Measurements from ENCODE around the gene FEZ2. TPM values are rescaled to one million over a fixed set of nuclear protein-coding genes. Genes with fewer than 3 reads are reported as not detected.

FEZ2 gene
- total and polyA plus RNA-seq, 9 of the 15 experiments (the other 6 are each of a cell fraction or from before 2014, with no cell fraction given), result 9.9 to 35.5 (median 20.1) TPM

DNA sequence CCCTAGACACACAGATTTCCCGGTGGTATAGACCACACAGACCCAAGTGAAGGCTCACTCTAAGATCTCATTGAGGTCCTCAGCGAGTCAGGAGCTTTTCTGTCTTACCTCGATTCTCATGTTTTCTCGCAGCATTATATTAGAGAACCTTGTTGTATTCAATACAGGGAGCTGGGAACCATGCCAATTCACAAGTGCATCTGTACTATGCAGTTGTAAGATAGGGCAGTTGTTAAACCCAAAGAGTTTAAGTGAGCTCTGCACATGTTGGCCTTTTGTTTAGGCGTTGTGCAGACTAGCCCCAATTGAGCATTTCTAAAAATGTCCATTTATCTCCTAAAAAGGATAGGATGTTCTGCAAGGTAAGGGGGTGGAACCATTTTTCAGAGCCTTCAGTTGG, 59.6 kb downstream of the FEZ2 start:
- no peak overlapping the region for H3K4me2 ChIP-seq (ENCODE audit: insufficient read depth, low read length)
- H3K4me3 ChIP-seq, result no peak overlapping the region
- peaks cover 0 to 4% of the 10 kb centered on the region in 2 experiments; a peak in 1 of 5 replicates for H3K27me3 ChIP-seq (ENCODE audit: control insufficient read depth in 2 of 2, insufficient read depth in 2 of 2, low read length in 2 of 2)
- FAIRE-seq, result peak; percentile 79
- ChIA-PET CTCF (ENCODE audit: low intra/inter-chr PET ratio) (no interaction called here), POLR2A (interaction anchor here (1.1 to 1.5 kb wide), 2 partner anchors 10 to 15 kb away, joined by 3 to 4 read pairs; no protein-coding TSS in a partner anchor)
- no peaks in the 10 kb centered on the region for H3K79me2 ChIP-seq (ENCODE audit: control insufficient read depth, insufficient read depth, low read length)
- no peaks in the 10 kb centered on the region for H3K9me3 ChIP-seq (replicated peaks; ENCODE audit: control insufficient read depth, insufficient read depth, low read depth, low read length)
- H2AFZ ChIP-seq (ENCODE audit: low read depth, low read length), result no peak overlapping the region
- no peaks in the 10 kb centered on the region for H3K36me3 ChIP-seq (ENCODE audit: control insufficient read depth, insufficient read depth, low read length)
- H4K20me1 ChIP-seq (replicated peaks; ENCODE audit: control insufficient read depth, insufficient read depth, low read length), result no peaks in the 10 kb centered on the region
- H3K9ac ChIP-seq (ENCODE audit: insufficient read depth in 1 of 2, low read depth in 2 of 2, low read length in 2 of 2), result no peak overlapping the region
- peak; percentile 77 for ATAC-seq
- intact Hi-C loops (cut with micrococcal nuclease), result no loop called here
- in situ Hi-C loops (cut with MboI), result no loop called here
- 0% methylated on average over 5 of the region's 5 CpGs for WGBS (ENCODE audit: insufficient coverage, low coverage, missing lambda C conversion rate)
- no TSS peak for BruUV-seq (replicated peaks)
- peaks cover 7 to 23% of the 10 kb centered on the region in 2 experiments; a peak in 4 of 5 replicates for H3K4me1 ChIP-seq (replicated peaks in 1 of 2; ENCODE audit: control insufficient read depth in 2 of 2, insufficient read depth in 2 of 2, low read length in 2 of 2)
- no peak overlapping the region for H3K27ac ChIP-seq (ENCODE audit: extremely low read depth, low read depth, low read length)
- peak in 2 of 4 experiments; percentile 36 to 57 for DNase-seq (ENCODE audit: extremely low read depth in 1 of 4, low spot score in 3 of 4)
- no peaks in the 10 kb centered on the region for H3K9me1 ChIP-seq (ENCODE audit: control insufficient read depth, insufficient read depth, low read length)
- TF ChIP-seq TAL1 (IDR thresholded peaks at IDR 0.05) (peak; percentile 43), MBD1 (CRISPR knock-in tag; IDR thresholded peaks at IDR 0.05) (no peak), ARID1B (IDR thresholded peaks at IDR 0.05) (0 out of 2 replicates have a peak, but pooled peaks have one; percentile 16), ZHX1 (conservative IDR thresholded peaks at IDR 0.05; ENCODE audit: low read length) (no peak), CHCHD3 (CRISPR knock-in tag; IDR thresholded peaks at IDR 0.05) (no peak), ZNF644 (tag; IDR thresholded peaks at IDR 0.05; ENCODE audit: low read depth) (no peak), NFIC (IDR thresholded peaks at IDR 0.05) (peak; percentile 80), ARNT (IDR thresholded peaks at IDR 0.05) (no peak), CBFA2T2 (conservative IDR thresholded peaks at IDR 0.05) (0 out of 2 replicates have a peak, but pooled peaks have one; percentile 19), OTX1 (CRISPR knock-in tag; IDR thresholded peaks at IDR 0.05) (no peak), HMG20A (CRISPR knock-in tag; conservative IDR thresholded peaks at IDR 0.05) (no peak), TCF3 (CRISPR knock-in tag; IDR thresholded peaks at IDR 0.05) (peak; percentile 70), TEAD4 (IDR thresholded peaks at IDR 0.05; ENCODE audit: low read length) (peak; percentile 61), TEAD4 (CRISPR knock-in tag; IDR thresholded peaks at IDR 0.05; ENCODE audit: borderline replicate concordance) (no peak), CBFA2T3 (IDR thresholded peaks at IDR 0.05) (peak; percentile 50), NR2C2 (CRISPR knock-in tag; IDR thresholded peaks at IDR 0.05) (no peak), NR2C2 (tag; IDR thresholded peaks at IDR 0.05) (no peak), GTF2E2 (tag; IDR thresholded peaks at IDR 0.05) (no peak), SOX6 (IDR thresholded peaks at IDR 0.05) (peak; percentile 50; the same call in 1 of the 2 replicates)
- TF ChIP-seq, protein P1, sequence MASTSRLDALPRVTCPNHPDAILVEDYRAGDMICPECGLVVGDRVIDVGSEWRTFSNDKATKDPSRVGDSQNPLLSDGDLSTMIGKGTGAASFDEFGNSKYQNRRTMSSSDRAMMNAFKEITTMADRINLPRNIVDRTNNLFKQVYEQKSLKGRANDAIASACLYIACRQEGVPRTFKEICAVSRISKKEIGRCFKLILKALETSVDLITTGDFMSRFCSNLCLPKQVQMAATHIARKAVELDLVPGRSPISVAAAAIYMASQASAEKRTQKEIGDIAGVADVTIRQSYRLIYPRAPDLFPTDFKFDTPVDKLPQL (IDR thresholded peaks at IDR 0.05; ENCODE audit: extremely low read depth, insufficient read length), result no peak

Data from K562 (cell line).